Stomach smooth muscle (tissue), 2 donors: Measurements from ENCODE around the gene ERP44.

Source experiments
- H3K27ac ChIP-seq: one replicate; pipeline ENCODE4 v1.7.0; 2013; ENCODE audit warnings: mild to moderate bottlenecking, low read length, inconsistent platforms
- H3K27me3 ChIP-seq, 2 donors: one replicate each; pipeline ENCODE4 v1.7.0; 2013; ENCODE audit warnings: low read length in 2 of 2; ENCODE audit not compliant: insufficient read depth in 2 of 2, control insufficient read depth in 1 of 2
- H3K36me3 ChIP-seq, 2 donors: one replicate each; pipeline ENCODE4 v1.7.0; 2013; ENCODE audit warnings: low read length in 2 of 2; ENCODE audit not compliant: control insufficient read depth in 2 of 2, insufficient read depth in 2 of 2
- H3K4me1 ChIP-seq: one replicate; pipeline ENCODE4 v1.7.0; 2013; ENCODE audit warnings: low read length; ENCODE audit not compliant: control insufficient read depth, insufficient read depth
- H3K4me3 ChIP-seq, 2 donors: one replicate each; pipeline ENCODE4 v1.7.0; 2013; ENCODE audit warnings: low read length in 2 of 2
- H3K9ac ChIP-seq, 2 donors: one replicate each; pipeline ENCODE4 v1.7.0; 2013; ENCODE audit warnings: low read length in 2 of 2, mild to moderate bottlenecking in 1 of 2
- H3K9me3 ChIP-seq, 2 donors: one replicate each; pipeline ENCODE4 v1.7.0; 2013; ENCODE audit warnings: low read length in 2 of 2; ENCODE audit not compliant: control insufficient read depth in 2 of 2
- donor health status: healthy.
- donor health status: Pancreatic carcinoma.

The ERP44 gene

DNA sequence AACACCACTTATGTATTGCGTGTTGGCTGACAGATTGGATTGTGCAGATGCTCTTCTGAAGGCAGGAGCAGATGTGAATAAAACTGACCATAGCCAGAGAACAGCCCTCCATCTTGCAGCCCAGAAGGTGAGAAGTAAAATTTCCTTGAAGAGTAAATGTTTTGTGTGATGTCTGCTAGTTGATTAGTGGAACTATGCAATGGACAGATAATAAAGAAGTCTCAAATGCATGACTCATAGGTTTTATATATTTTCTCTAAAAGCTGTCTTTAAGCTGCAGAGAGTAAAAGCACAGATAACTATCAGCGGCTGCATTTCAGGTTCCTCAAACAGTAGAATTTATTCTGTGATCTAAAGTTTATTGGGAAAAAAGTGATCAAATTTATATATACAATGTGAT lies 27.6 kb upstream of the ERP44 start:
- Histone ChIP-seq H3K9me3 (no peaks in the 10 kb centered on the region), H3K9ac (no peak overlapping the region), H3K4me3 (no peak overlapping the region), H3K27me3 (no peaks in the 10 kb centered on the region), H3K27ac (no peak overlapping the region), H3K36me3 (peaks cover 0 to 3% of the 10 kb centered on the region in 2 donors), H3K4me1 (no peaks in the 10 kb centered on the region)

DNA sequence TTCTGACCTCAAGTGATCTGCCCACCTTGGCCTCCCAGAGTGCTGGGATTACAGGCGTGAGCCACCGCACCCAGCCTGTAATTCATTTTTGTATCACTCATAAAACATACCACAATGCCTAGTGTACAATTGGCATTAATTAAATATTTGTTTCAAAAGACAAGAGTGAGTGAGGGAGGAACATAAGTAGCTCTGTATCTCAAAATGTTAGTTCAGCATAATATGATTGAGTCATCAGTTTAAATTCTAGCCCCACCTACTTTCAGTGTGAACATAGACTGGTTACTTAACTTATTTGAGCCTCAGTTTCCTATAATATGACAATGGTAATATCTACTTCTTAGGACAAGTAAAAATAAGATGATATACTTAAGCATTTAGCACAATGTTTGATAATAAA lies 27.1 kb upstream of the ERP44 start:
- Histone ChIP-seq H3K4me1 (no peaks in the 10 kb centered on the region), H3K27me3 (no peaks in the 10 kb centered on the region), H3K36me3 (peaks cover 0 to 3% of the 10 kb centered on the region in 2 donors), H3K4me3 (no peak overlapping the region), H3K27ac (no peak overlapping the region), H3K9me3 (no peaks in the 10 kb centered on the region), H3K9ac (no peak overlapping the region)

DNA sequence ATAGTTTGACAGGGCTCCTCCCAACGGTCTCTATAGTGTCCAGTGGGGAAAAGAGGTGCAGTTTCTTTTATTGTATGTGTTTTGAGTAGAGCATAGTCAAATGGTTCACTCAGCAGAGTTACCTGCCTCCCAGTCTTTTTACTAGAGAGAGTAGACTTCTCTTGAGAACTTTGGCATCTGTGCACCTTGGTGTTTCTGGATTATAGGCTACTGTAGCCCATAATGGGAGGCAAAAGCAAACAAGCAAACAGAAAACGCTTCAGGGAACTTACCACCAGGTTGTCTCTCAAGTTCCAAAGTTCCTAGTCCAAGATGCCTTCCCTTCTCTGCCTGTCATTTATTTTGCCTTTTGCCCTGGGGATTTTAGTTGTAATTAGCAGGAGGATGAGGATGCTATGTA lies 26.4 kb upstream of the ERP44 start:
- no peak overlapping the region for H3K9ac ChIP-seq
- peaks cover 0 to 3% of the 10 kb centered on the region in 2 donors for H3K36me3 ChIP-seq
- H3K27ac ChIP-seq = no peak overlapping the region
- no peaks in the 10 kb centered on the region for H3K4me1 ChIP-seq
- H3K4me3 ChIP-seq = no peak overlapping the region
- no peaks in the 10 kb centered on the region for H3K27me3 ChIP-seq
- H3K9me3 ChIP-seq = no peaks in the 10 kb centered on the region

DNA sequence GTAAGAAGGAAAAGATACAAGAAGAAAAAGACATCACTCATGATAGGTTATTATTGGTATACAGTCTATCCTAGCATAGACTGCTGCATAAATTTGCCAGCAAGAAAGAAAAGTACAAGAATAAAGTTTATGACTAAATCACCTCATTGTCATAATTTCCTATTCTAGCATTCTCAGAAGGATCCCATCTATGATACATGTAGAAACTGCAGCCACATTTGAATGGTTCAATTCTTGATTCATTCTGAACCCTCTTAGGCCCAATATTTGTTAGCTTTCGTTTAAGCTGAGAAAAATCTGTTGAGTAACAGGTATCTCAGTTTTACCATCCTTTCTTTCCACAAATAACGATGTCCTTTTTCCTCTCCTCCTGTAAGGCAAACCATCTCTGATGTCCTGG lies 21.5 kb upstream of the ERP44 start:
- H3K36me3 ChIP-seq = no peaks in the 10 kb centered on the region
- H3K4me1 ChIP-seq = no peaks in the 10 kb centered on the region
- H3K9me3 ChIP-seq = no peaks in the 10 kb centered on the region

DNA sequence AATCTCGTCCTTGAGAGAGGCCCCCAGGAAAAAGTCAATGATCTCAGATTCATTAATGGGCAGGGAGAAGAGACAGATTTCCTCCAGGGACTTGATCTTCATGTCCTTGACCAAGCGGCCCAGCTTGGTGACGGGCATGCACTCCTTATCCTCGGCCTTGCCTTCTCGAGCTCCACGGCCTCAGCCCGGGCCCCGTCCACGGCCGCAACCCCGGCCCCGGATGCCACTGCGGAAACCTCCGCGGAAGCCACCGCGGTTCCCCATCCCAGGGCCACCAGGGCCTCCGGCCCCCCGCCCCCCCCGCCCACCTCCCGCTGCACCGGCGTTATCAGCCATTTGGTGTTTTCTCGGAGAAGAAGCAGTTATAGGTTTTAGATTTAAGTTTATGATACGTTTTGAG lies 18.5 kb upstream of the ERP44 start:
- Histone ChIP-seq H3K9me3 (no peaks in the 10 kb centered on the region), H3K9ac (no peak overlapping the region), H3K4me1 (no peaks in the 10 kb centered on the region), H3K36me3 (no peaks in the 10 kb centered on the region), H3K27ac (no peak overlapping the region), H3K4me3 (no peak overlapping the region), H3K27me3 (no peaks in the 10 kb centered on the region)

More for the DNA sequence above, 21.5 kb upstream of the ERP44 start:
- Histone ChIP-seq H3K4me3 (no peak overlapping the region), H3K27me3 (no peaks in the 10 kb centered on the region), H3K9ac (no peak overlapping the region), H3K27ac (no peak overlapping the region)

DNA sequence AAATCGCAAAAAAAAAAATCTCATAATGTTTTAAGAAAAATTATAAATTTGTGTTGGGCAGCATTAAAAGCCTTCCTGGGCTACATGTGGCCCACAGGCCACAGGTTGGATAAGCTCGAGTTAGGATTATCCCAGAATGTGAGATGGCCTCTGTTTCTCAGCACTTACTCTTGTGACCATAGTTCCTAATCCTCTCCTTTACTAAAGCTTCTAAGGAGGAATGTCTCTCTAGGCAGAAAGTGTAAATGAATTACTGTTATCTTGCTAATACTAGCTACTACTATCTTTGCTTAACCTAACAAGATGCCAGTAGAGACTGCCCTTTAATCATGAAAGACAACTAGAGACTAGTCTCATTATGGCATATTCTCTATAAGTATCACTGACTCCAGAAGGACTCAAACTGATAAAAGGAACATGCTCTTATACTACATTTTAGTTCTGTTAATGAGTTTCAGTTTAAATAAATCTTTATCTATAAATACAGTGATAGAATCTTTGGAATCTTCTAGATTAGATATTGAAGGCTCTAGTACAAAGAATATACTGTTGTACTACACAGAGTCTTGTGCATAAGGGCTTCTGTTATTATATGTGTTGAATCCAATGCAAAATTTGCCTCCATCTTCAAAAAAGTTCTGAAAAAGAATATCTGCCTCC lies 14.0 kb upstream of the ERP44 start:
- no peak overlapping the region for H3K27ac ChIP-seq
- H3K4me1 ChIP-seq = peaks cover 8% of the 10 kb centered on the region
- no peaks in the 10 kb centered on the region for H3K9me3 ChIP-seq
- no peaks in the 10 kb centered on the region for H3K36me3 ChIP-seq
- H3K4me3 ChIP-seq = no peak overlapping the region
- H3K27me3 ChIP-seq = no peaks in the 10 kb centered on the region
- no peak overlapping the region for H3K9ac ChIP-seq

DNA sequence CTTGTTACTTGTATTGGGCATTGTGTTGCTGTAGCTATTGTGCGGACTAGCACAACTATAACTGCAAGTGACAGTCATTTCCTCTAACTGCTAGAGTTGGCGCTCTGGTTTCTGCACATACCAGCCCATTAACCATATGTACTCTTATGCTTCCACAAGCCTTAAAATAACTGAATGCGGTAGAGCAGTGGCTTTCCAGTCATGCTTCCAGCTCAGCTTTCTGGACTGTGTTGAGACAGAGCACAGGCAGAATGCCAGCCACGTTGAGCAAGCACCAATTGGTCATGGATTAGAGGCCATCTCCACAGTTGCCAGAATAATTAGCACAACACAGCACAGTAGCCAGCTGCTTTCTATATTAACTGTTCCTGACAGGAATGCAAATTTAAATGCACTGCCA lies 12.4 kb upstream of the ERP44 start:
- Histone ChIP-seq H3K27ac (no peak overlapping the region), H3K27me3 (no peaks in the 10 kb centered on the region), H3K4me3 (no peak overlapping the region), H3K36me3 (peaks cover 7 to 11% of the 10 kb centered on the region in 2 donors), H3K4me1 (peaks cover 8% of the 10 kb centered on the region), H3K9me3 (no peaks in the 10 kb centered on the region), H3K9ac (no peak overlapping the region)

DNA sequence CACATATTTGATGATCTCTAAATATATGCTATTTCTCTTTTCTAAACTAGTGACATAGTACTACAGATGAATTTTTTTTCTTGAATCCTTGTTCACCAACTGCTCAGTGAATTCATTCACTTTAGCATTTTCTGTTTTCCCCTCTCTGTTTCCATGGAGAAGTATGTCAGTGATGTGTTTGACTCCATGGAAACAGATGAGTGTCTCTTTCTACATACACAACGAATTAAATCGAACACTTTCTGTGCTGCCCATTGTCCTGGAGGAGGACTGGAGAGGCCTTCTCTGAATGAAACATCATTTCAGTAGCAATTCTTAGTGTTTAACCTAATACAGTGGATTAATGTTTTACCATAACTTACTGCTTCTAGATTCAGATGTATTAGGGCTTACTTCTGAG lies 9.8 kb upstream of the ERP44 start:
- Histone ChIP-seq H3K4me1 (peaks cover 8% of the 10 kb centered on the region), H3K36me3 (peaks cover 20 to 28% of the 10 kb centered on the region in 2 donors), H3K27ac (no peak overlapping the region), H3K9me3 (no peaks in the 10 kb centered on the region), H3K27me3 (no peaks in the 10 kb centered on the region), H3K9ac (no peak overlapping the region), H3K4me3 (no peak overlapping the region)

DNA sequence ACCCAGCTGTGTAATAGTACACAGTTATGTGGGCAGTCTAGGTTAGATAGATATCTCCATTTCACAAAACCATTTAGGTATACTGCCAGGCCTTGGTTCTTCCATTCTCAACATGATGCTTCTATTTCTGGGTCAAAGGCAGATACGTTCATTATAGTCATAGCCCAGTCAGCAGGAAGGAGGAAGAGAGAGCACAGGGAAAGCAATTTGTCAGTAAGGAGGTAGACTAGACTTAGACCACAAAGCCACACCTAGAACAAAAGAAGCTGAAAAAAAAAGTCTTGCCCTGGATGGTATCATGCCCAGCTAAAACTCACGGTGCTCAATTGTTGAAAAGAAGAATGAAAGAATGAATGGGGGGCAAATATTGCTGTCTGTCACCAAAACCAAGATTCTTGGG lies 7.8 kb upstream of the ERP44 start:
- Histone ChIP-seq H3K4me3 (no peak overlapping the region), H3K27me3 (no peaks in the 10 kb centered on the region), H3K4me1 (peaks cover 6% of the 10 kb centered on the region), H3K9ac (no peak overlapping the region), H3K9me3 (no peaks in the 10 kb centered on the region), H3K27ac (no peak overlapping the region), H3K36me3 (peaks cover 20 to 28% of the 10 kb centered on the region in 2 donors)

DNA sequence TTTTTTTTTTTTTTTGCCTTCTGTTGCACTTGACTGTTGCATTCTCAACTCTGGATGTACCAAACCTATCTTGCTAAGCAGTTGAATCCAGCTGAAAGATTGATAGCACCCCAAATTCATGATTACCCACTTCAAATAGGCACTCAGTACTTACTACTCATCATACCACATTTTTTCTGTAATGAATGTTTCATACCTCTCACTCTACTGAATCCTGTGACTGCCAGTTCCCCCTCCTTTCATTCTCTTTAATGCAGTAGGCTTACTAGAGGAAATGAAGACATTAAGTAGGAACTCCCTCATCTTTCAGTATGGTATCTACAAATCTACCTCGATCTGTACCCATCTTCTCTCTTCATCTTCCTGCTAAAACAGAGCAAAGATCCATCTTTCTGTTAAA lies 7.1 kb upstream of the ERP44 start:
- no peak overlapping the region for H3K9ac ChIP-seq
- H3K27ac ChIP-seq = no peak overlapping the region
- no peaks in the 10 kb centered on the region for H3K27me3 ChIP-seq
- H3K9me3 ChIP-seq = no peaks in the 10 kb centered on the region
- peaks cover 23 to 28% of the 10 kb centered on the region in 2 donors for H3K36me3 ChIP-seq
- H3K4me3 ChIP-seq = no peak overlapping the region
- H3K4me1 ChIP-seq = no peaks in the 10 kb centered on the region

DNA sequence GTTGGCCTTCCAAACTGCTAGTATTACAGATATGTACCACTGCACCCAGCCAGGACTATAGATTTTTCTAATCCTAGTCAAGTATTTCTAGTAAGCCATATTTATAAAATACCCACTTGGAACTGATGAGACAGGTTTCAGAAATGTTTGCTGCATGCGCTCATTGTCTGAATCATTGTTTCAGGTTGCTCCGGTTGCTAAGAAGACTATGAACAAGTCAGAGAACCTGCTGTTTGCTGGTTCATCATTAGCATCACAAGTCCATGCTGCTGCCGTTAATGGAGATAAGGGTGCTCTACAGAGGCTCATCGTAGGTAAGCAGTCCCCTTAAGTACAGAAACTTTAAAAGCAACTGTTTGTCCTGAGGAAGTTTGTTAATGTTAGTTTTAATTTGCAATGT lies 5.5 kb upstream of the ERP44 start:
- Histone ChIP-seq H3K36me3 (peaks cover 23 to 28% of the 10 kb centered on the region in 2 donors), H3K9ac (no peak overlapping the region), H3K27me3 (no peaks in the 10 kb centered on the region), H3K27ac (no peak overlapping the region), H3K4me3 (no peak overlapping the region), H3K9me3 (no peaks in the 10 kb centered on the region), H3K4me1 (peaks cover 9% of the 10 kb centered on the region)
